ENCODE data around the gene PGA5. TPM values are rescaled to one million over a fixed set of nuclear protein-coding genes. Genes with fewer than 3 reads are reported as not detected.

Gene PGA5
- total RNA-seq, 2 experiments from 2014 or later = not detected

DNA sequence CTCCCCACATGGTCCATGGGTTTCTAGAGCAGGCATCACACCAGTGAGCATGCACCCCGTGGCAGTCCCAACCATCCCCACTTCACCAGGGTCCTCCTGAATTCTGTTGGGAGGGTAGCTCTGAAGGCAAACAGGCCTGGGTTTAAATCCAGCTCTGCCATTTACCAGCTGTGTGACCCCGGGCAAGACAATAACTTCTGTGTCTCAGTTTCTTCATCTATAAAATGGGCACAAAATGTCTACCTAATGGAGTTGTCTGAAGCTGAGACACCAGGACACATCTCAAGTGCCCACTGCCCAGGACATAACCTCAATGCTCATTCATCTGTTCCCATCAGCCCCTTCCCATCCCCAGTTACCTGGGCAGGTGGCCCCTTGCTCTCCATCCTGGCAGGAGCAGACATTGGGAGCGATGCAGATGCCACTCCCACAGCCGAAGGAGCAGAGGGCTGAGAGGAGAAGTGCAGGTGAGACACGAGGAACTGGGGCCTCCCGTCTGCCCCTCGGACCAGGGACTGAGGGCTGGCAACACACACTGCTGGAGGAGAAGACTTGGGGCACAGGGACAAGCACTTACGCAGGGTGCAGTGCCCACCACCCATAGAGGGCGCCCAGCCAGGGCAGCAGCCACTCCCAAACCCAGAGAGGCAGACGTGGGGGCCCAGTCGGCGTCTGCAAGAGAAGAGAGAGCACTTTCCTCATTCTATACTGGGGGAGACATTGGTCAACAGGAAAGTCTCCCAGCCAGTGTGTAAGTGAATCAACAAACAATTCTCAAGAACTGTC lies 50.1 kb downstream of the PGA5 start:
- POLR2A ChIA-PET = no interaction called here
- CTCF ChIA-PET = interaction anchor here (0.6 to 1.5 kb wide), 2 partner anchors 42 to 71 kb away, joined by 3 read pairs; partner anchors contain the start of genes CYB561A3 and TMEM138

- CTCF ChIA-PET = interaction anchor here (0.5 to 0.9 kb wide), 2 partner anchors 57 to 159 kb away, joined by 3 read pairs; no protein-coding TSS in a partner anchor
- POLR2A ChIA-PET = no interaction called here
Observed at GRCh38 chr11:61292356-61292755, 51.4 kb downstream of the PGA5 start.

GRCh38 chr11:61293867-61294716 lies 53.1 kb downstream of the PGA5 start:
- POLR2A ChIA-PET = interaction anchor here (0.5 to 1.9 kb wide), 7 partner anchors 9 to 252 kb away, joined by 3 to 8 read pairs (median 5); partner anchors contain the start of gene CYB561A3
- CTCF ChIA-PET = interaction anchor here (0.7 to 1.5 kb wide), 12 partner anchors 11 to 272 kb away, joined by 3 to 5 read pairs (median 3); partner anchors contain the start of genes CYB561A3, TMEM138 and VPS37C

GRCh38 chr11:61294717-61295595 lies 54.0 kb downstream of the PGA5 start, which contains the start of gene VWCE:
Gene VWCE (minus strand): TSS chr11:61295316. CDS start chr11:61295037, 279 bp downstream.
- POLR2A ChIA-PET = interaction anchor here (0.5 to 1.9 kb wide), 8 partner anchors 8 to 253 kb away, joined by 3 to 8 read pairs (median 5); partner anchors contain the start of gene CYB561A3

DNA sequence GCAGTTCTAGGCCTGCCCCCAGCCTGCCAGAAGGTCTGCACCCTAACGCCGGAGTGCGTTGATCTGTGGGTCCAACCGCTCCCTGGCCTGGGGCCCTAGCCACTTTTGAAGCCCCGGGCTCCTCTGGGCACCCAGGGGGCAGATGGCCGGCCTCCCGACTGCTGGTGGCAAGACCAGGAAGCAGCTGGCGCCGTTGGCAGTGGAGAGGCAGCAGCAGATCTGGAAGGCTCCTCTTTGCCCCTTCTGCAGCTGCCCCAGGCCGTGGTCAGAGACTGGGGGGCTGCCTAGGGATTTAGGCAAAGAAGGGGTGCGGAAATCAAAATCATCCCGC lies 54.6 kb downstream of the PGA5 start:
- ChIA-PET CTCF (no interaction called here), POLR2A (no interaction called here)

More at GRCh38 chr11:61294717-61295595, 54.0 kb downstream of the PGA5 start, which contains the start of gene VWCE:
- CTCF ChIA-PET = interaction anchor here (0.6 to 1.5 kb wide), 7 partner anchors 15 to 333 kb away, joined by 3 to 5 read pairs (median 3); partner anchors contain the start of genes CYB561A3, TMEM138 and VPS37C

- CTCF ChIA-PET = no interaction called here
- POLR2A ChIA-PET = no interaction called here
Observed at GRCh38 chr11:61297341-61297740, 56.4 kb downstream of the PGA5 start.

DNA sequence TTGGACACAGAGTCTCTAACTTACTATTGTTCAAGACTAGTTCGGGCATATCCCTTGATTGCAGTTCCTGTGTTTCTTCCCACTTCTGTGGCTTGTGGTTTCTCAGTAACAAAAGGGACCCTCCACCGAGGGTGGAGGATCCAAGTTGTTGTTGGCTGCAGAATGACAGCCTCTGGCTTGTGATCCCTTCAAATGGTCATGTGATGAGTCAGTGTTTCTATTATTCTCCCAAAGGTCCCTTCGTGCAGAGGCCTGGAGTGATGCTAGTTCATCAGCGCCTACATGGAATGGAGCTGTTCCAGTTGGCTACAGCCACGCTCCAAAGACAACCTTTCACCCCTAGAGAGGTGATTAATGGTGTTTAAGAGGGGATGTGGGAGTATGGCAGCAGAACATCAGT lies 56.8 kb downstream of the PGA5 start:
- ChIA-PET CTCF (no interaction called here), POLR2A (interaction anchor here (1.6 kb wide), 1 partner anchor 12 kb away, joined by 4 read pairs; no protein-coding TSS in a partner anchor)

DNA sequence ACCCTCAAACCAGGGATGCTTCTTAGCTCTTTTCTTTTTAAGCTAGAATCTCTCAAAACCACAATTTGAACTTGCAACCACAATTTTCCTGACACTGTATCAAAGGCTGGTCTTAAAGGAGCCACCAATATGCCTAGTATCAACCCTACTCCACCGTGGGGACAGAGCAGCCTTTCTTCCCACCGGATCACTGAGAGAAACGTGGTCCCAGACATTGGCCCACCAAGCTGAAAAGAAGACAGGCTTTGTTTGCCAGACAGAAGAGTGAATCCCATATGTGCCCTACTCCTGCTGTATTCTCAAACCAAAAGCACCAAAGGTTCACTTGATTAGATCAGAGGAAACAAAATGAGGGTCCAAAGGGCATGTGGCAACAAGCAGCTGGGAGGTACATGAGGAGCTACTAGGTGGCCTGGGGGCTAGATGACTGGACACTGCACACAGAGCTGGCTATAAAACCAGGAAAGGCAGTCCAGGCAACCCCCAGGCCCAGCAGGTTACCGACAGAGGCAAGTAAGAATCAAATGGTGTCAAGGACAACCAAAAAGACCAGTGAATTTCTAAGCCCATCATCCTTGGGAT lies 57.8 kb downstream of the PGA5 start:
- ChIA-PET POLR2A (interaction anchor here (1.6 kb wide), 1 partner anchor 11 kb away, joined by 4 read pairs; no protein-coding TSS in a partner anchor), CTCF (interaction anchor here (1.5 kb wide), 1 partner anchor 26 kb away, joined by 3 read pairs; no protein-coding TSS in a partner anchor)

Other genes with a start within 250 kb of the PGA5 start
- gene CD5, start 138.7 kb upstream of the PGA5 start, total RNA-seq = 100 to 1,000 TPM; 136 to 150 TPM
- 1 to 10 TPM; 8.9 to 9.7 TPM for gene VPS37C, start 79.7 kb upstream of the PGA5 start, total RNA-seq
- gene PGA3, start 37.7 kb upstream of the PGA5 start, total RNA-seq = not detected
- not detected for gene PGA4, start 18.8 kb upstream of the PGA5 start, total RNA-seq
- 10 to 100 TPM; 11.9 to 12.5 TPM for gene VWCE, start 54.1 kb downstream of the PGA5 start, total RNA-seq
- gene DDB1, start 91.9 kb downstream of the PGA5 start, total RNA-seq = 100 to 1,000 TPM; 312 to 319 TPM
- 10 to 100 TPM; 68.7 to 70.3 TPM for gene TKFC, start 92.1 kb downstream of the PGA5 start, total RNA-seq
- gene CYB561A3, start 120.7 kb downstream of the PGA5 start, total RNA-seq = 10 to 100 TPM; 44.8 to 55.4 TPM
- gene TMEM138, start 121.2 kb downstream of the PGA5 start, total RNA-seq = 10 to 100 TPM; 60.8 to 68.8 TPM
- gene TMEM216, start 151.4 kb downstream of the PGA5 start, total RNA-seq = 10 to 100 TPM; 16.9 to 17.3 TPM
- gene CPSF7, start 188.8 kb downstream of the PGA5 start, total RNA-seq = 100 to 1,000 TPM; 112 to 125 TPM
- gene SDHAF2, start 188.9 kb downstream of the PGA5 start, total RNA-seq = 10 to 100 TPM; 44.6 to 45.4 TPM